ENCODE data around the gene RANBP9.

- TF ChIP-seq CTCF (IDR thresholded peaks at IDR 0.05) (no peak), EZH2 (IDR thresholded peaks at IDR 0.05) (no peak), EZH2phosphoT487 (IDR thresholded peaks at IDR 0.05) (no peak)
These were observed 114.6 kb downstream of the RANBP9 start for GRCh38 chr6:13597073-13597472.

Measured in neural progenitor cell (in vitro differentiated cells).